Keratinocyte (primary cell): Measurements from ENCODE around the gene MBP. TPM values are rescaled to one million over a fixed set of nuclear protein-coding genes. Genes with fewer than 3 reads are reported as not detected.

Experiments used
- DNase-seq: peaks from one replicate; pipeline ENCODE4 v3.0.0-alpha.2; 2011; ENCODE audit warnings: low read depth, missing footprints, low spot score
- FAIRE-seq: peaks from 2 replicates; lab custom pipeline; 2011; peaks lifted over from hg19 to GRCh38; lab: Jason Lieb, UNC
- H2AFZ ChIP-seq: 2 replicates; pipeline ENCODE4 v1.6.0; 2012; ENCODE audit warnings: low read length, control low read depth, inconsistent platforms; ENCODE audit not compliant: control insufficient read depth
- H3K27ac ChIP-seq: 2 replicates; pipeline ENCODE4 v1.5.1; 2011; ENCODE audit warnings: low read length; ENCODE audit not compliant: control insufficient read depth, insufficient read depth
- H3K27me3 ChIP-seq: 3 replicates; pipeline ENCODE4 v1.6.0; 2011; ENCODE audit warnings: low read length; ENCODE audit not compliant: control insufficient read depth, insufficient read depth; ENCODE audit errors: extremely low read depth
- H3K36me3 ChIP-seq, 2 experiments: 2 replicates in 1 of 2; 3 replicates in 1 of 2; pipeline ENCODE4 v1.5.1; 2011; ENCODE audit warnings: low read length in 2 of 2, mild to moderate bottlenecking in 1 of 2; ENCODE audit not compliant: control insufficient read depth in 2 of 2, insufficient read depth in 2 of 2; ENCODE audit errors: extremely low read depth in 1 of 2
- H3K4me1 ChIP-seq: 3 replicates; pipeline ENCODE4 v1.5.1; 2011; ENCODE audit warnings: low read length; ENCODE audit not compliant: control insufficient read depth, insufficient read depth; ENCODE audit errors: extremely low read depth
- H3K4me2 ChIP-seq: 3 replicates; pipeline ENCODE4 v1.6.0; 2011; ENCODE audit warnings: low read depth, low read length; ENCODE audit not compliant: control insufficient read depth, insufficient read depth; ENCODE audit errors: extremely low read depth
- H3K4me3 ChIP-seq, 3 experiments: fragments of 200-600 bp in 1 of 3; sonication (generic) in 1 of 3; 2 replicates in 2 of 3; 3 replicates in 1 of 3; pipeline ENCODE4 v1.5.1; 2011 to 2016; ENCODE audit warnings: low read length in 3 of 3, mild to moderate bottlenecking in 3 of 3, control low read depth in 2 of 3, inconsistent platforms in 1 of 3, low read depth in 1 of 3, mixed read lengths in 1 of 3, mixed run types in 1 of 3, moderate library complexity in 1 of 3; ENCODE audit not compliant: control insufficient read depth in 2 of 3, insufficient read depth in 2 of 3; ENCODE audit errors: extremely low read depth in 1 of 3
- H3K79me2 ChIP-seq: 2 replicates; pipeline ENCODE4 v1.6.0; 2012; ENCODE audit warnings: low read length; ENCODE audit not compliant: control insufficient read depth, insufficient read depth
- H3K9ac ChIP-seq: 3 replicates; pipeline ENCODE4 v1.6.0; 2011; ENCODE audit warnings: low read length; ENCODE audit not compliant: control insufficient read depth, insufficient read depth; ENCODE audit errors: extremely low read depth
- H3K9me1 ChIP-seq: 3 replicates; pipeline ENCODE4 v1.6.0; 2011; ENCODE audit warnings: low read length; ENCODE audit not compliant: control insufficient read depth, insufficient read depth; ENCODE audit errors: extremely low read depth
- H3K9me3 ChIP-seq: 2 replicates; pipeline ENCODE4 v1.5.1; 2012; ENCODE audit warnings: low read depth, low read length; ENCODE audit not compliant: control insufficient read depth
- H4K20me1 ChIP-seq: 3 replicates; pipeline ENCODE4 v1.6.0; 2011; ENCODE audit warnings: low read length; ENCODE audit not compliant: control insufficient read depth, insufficient read depth; ENCODE audit errors: extremely low read depth
- CTCF ChIP-seq, 3 experiments: IDR thresholded peaks in 1 of 3; conservative IDR thresholded peaks in 1 of 3; optimal IDR thresholded peaks in 1 of 3; 2 replicates in 2 of 3; 3 replicates in 1 of 3; pipeline versions ENCODE3 to v1.5.1; 2011; ENCODE audit warnings: low read length in 3 of 3, mild to moderate bottlenecking in 3 of 3, moderate library complexity in 2 of 3, control low read depth in 1 of 3, inconsistent platforms in 1 of 3; ENCODE audit not compliant: insufficient read depth in 2 of 3; ENCODE audit errors: extremely low read depth in 1 of 3
- EZH2 ChIP-seq: IDR thresholded peaks from one replicate; pipeline ENCODE4 v1.6.1; 2012; ENCODE audit warnings: inconsistent platforms, mild to moderate bottlenecking, low read length, moderate library complexity
- dilution Hi-C: fragments of 300-500 bp; cut with MboI; formaldehyde crosslinking; loops from one replicate; pipeline ENCODE4 v1.7.0; 2020; ENCODE audit warnings: low sequenced_read_pairs; ENCODE audit not compliant: extremely low pct_ligation_motif_present
- polyA plus RNA-seq, 5 experiments: library from polyadenylated mRNA; depleted of rRNA in 3 of 5; stranded (reverse) in 3 of 5; stranded (forward) in 1 of 5; unstranded in 1 of 5; fragments of >200 nt; gene quantifications; 1 replicate in 1 of 5; 2 replicates in 3 of 5; 3 replicates in 1 of 5; pipeline versions ENCODE4 v1.2.1 to v1.2.3, GENCODE V29; 2011 to 2012; ENCODE audit warnings: missing spikeins in 2 of 5, low read depth in 1 of 5, low replicate concordance in 1 of 5

The MBP gene
- polyA plus RNA-seq, 1 donor (not counting 4 experiments of a cell fraction or from before 2014, with no cell fraction given): 38.7 TPM

GRCh38 chr18:77095391-77096371 lies 36.9 kb downstream of the MBP start:
- DNase-seq (no peak), FAIRE-seq (no peak)
- no peak overlapping the region for H3K4me2 ChIP-seq
- no peak overlapping the region for H3K9ac ChIP-seq
- no peaks in the 10 kb centered on the region for H3K27me3 ChIP-seq
- no peaks in the 10 kb centered on the region for H3K9me1 ChIP-seq
- H3K4me1 ChIP-seq: peaks cover 15% of the 10 kb centered on the region
- no peaks in the 10 kb centered on the region for H3K9me3 ChIP-seq
- peaks cover 18 to 20% of the 10 kb centered on the region in 2 experiments for H3K36me3 ChIP-seq
- H2AFZ ChIP-seq: no peak overlapping the region
- TF ChIP-seq CTCF (optimal IDR thresholded peaks at IDR 0.05 in 1 of 3, IDR thresholded peaks at IDR 0.05 in 1 of 3, conservative IDR thresholded peaks at IDR 0.05 in 1 of 3; ENCODE audit: extremely low read depth in 1 of 3, insufficient read depth in 2 of 3, low read length in 3 of 3) (no peak), EZH2 (no peak)
- H3K79me2 ChIP-seq: peaks cover 33% of the 10 kb centered on the region
- dilution Hi-C loops: no loop called here
- no peak overlapping the region for H3K27ac ChIP-seq
- H3K4me3 ChIP-seq: no peak overlapping the region
- no peaks in the 10 kb centered on the region for H4K20me1 ChIP-seq

GRCh38 chr18:77093586-77093985 lies 39.0 kb downstream of the MBP start:
- dilution Hi-C loops: no loop called here
- Histone ChIP-seq H3K9me1 (peaks cover 5% of the 10 kb centered on the region), H3K79me2 (peaks cover 37% of the 10 kb centered on the region), H3K9ac (no peak overlapping the region), H4K20me1 (no peaks in the 10 kb centered on the region), H3K27me3 (no peaks in the 10 kb centered on the region), H3K36me3 (peaks cover 14% of the 10 kb centered on the region in 2 experiments), H3K4me3 (no peak overlapping the region), H2AFZ (no peak overlapping the region), H3K4me1 (peaks cover 18% of the 10 kb centered on the region), H3K27ac (no peak overlapping the region), H3K4me2 (no peak overlapping the region), H3K9me3 (no peaks in the 10 kb centered on the region)
- TF ChIP-seq CTCF (optimal IDR thresholded peaks at IDR 0.05 in 1 of 3, IDR thresholded peaks at IDR 0.05 in 1 of 3, conservative IDR thresholded peaks at IDR 0.05 in 1 of 3; ENCODE audit: extremely low read depth in 1 of 3, insufficient read depth in 2 of 3, low read length in 3 of 3): no peak
- no peak for TF ChIP-seq EZH2
- FAIRE-seq: no peak
- DNase-seq: no peak
